ENCODE data around the gene CACNA1B.

CACNA1B gene

DNA sequence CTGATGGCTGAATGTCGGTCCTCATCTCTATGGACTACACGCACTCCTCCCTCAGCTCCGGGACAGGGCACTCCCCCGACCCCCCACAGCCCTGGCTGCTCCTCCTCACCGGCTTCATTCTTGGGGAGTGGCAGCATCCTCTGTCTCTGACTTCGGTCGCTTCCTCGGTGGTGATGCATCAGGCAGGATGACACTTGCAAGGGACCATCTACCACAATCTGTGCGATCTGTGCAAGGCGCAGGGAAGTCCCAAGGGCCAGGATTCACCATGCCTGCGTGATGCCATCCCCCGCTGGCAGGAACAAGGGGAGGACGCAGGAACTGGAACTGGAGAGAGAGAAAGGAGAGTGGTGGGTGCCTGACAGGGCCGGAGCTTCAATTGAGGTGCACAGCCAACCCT, 2.2 kb upstream of the CACNA1B start:
- POLR2A ChIA-PET = no interaction called here
- TF ChIP-seq ZNF384 (IDR thresholded peaks at IDR 0.05) (no peak), FOXM1 (IDR thresholded peaks at IDR 0.05; ENCODE audit: borderline replicate concordance) (no peak), TARDBP (IDR thresholded peaks at IDR 0.05) (no peak), HDGF (IDR thresholded peaks at IDR 0.05; ENCODE audit: borderline replicate concordance) (no peak)
- TF ChIP-seq, protein P1, sequence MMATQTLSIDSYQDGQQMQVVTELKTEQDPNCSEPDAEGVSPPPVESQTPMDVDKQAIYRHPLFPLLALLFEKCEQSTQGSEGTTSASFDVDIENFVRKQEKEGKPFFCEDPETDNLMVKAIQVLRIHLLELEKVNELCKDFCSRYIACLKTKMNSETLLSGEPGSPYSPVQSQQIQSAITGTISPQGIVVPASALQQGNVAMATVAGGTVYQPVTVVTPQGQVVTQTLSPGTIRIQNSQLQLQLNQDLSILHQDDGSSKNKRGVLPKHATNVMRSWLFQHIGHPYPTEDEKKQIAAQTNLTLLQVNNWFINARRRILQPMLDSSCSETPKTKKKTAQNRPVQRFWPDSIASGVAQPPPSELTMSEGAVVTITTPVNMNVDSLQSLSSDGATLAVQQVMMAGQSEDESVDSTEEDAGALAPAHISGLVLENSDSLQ (IDR thresholded peaks at IDR 0.05) = no peak
- CTCF ChIA-PET = no interaction called here
- DNase-seq (ENCODE audit: extremely low spot score) = no peak

DNA sequence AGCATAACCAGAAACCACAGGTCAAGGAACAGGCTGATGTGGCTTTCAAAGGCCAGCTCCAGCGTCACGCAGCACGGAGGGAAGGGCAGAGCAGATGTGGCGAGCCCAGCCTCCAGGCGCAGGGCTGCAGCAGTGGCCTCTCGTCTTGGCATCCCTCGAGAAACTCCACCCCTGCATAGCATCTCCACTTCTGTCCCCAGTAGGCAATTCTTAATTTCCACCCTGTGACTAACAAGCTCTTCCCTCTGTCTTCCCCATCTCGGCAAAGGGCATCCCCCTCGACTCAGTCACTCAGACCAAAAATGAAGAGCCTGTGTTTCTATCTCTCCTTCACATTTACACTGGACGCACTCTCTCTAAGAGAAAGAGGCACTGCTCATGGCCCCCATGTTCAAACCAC, 1.7 kb upstream of the CACNA1B start:
- TF ChIP-seq CTBP1 (IDR thresholded peaks at IDR 0.05; ENCODE audit: borderline replicate concordance) (no peak), ELF4 (IDR thresholded peaks at IDR 0.05) (no peak), BHLHE40 (IDR thresholded peaks at IDR 0.05; ENCODE audit: borderline replicate concordance) (no peak), TARDBP (IDR thresholded peaks at IDR 0.05) (no peak), HDGF (IDR thresholded peaks at IDR 0.05; ENCODE audit: borderline replicate concordance) (no peak), L3MBTL2 (conservative IDR thresholded peaks at IDR 0.05) (no peak), LEF1 (IDR thresholded peaks at IDR 0.05; ENCODE audit: borderline replicate concordance) (no peak), FOXM1 (IDR thresholded peaks at IDR 0.05; ENCODE audit: borderline replicate concordance) (no peak)
- no peak for DNase-seq (ENCODE audit: extremely low spot score)
- CTCF ChIA-PET = no interaction called here
- POLR2A ChIA-PET = no interaction called here

DNA sequence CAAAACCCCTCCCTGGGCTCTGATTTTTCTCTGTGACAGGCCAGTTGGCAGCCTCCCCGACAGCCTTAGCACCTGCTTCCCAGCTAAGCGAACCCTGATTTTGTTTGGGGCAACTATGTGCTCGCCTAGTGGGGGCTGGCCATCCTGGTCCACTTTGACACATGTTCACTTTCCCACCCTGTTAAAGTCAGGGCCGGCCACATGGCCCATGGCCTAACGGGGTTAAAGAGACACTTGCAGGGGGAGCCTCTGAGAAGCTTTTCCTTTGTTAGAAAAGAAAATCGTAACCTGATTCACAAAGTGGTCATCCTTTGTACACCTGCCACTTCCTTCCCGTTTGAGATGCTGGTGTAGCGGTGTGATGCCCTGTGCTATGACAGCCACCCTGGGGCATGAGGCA, 1.3 kb upstream of the CACNA1B start:
- no peak for TF ChIP-seq ELF4 (IDR thresholded peaks at IDR 0.05)
- TF ChIP-seq, protein P1 (IDR thresholded peaks at IDR 0.05) = no peak
- TF ChIP-seq HDGF (IDR thresholded peaks at IDR 0.05; ENCODE audit: borderline replicate concordance) = no peak
- no peak for TF ChIP-seq ARNT (IDR thresholded peaks at IDR 0.05)
- TF ChIP-seq FOXM1 (IDR thresholded peaks at IDR 0.05; ENCODE audit: borderline replicate concordance) = no peak
- no peak for TF ChIP-seq BHLHE40 (IDR thresholded peaks at IDR 0.05; ENCODE audit: borderline replicate concordance)
- no peak for TF ChIP-seq NFRKB (IDR thresholded peaks at IDR 0.05)
- no peak for TF ChIP-seq ZNF384 (IDR thresholded peaks at IDR 0.05)
- no peak for TF ChIP-seq SUZ12 (IDR thresholded peaks at IDR 0.05)
- no peak for TF ChIP-seq L3MBTL2 (conservative IDR thresholded peaks at IDR 0.05)
- no peak for TF ChIP-seq FOXK2 (IDR thresholded peaks at IDR 0.05)
- no peak for TF ChIP-seq LEF1 (IDR thresholded peaks at IDR 0.05; ENCODE audit: borderline replicate concordance)
- no peak for TF ChIP-seq TARDBP (IDR thresholded peaks at IDR 0.05)
- TF ChIP-seq SP1 (IDR thresholded peaks at IDR 0.05) = no peak
- no peak for TF ChIP-seq CTBP1 (IDR thresholded peaks at IDR 0.05; ENCODE audit: borderline replicate concordance)
- TF ChIP-seq FOXA1 (IDR thresholded peaks at IDR 0.05) = no peak
- ChIA-PET POLR2A (no interaction called here), CTCF (no interaction called here)
- no peak for DNase-seq (ENCODE audit: extremely low spot score)

DNA sequence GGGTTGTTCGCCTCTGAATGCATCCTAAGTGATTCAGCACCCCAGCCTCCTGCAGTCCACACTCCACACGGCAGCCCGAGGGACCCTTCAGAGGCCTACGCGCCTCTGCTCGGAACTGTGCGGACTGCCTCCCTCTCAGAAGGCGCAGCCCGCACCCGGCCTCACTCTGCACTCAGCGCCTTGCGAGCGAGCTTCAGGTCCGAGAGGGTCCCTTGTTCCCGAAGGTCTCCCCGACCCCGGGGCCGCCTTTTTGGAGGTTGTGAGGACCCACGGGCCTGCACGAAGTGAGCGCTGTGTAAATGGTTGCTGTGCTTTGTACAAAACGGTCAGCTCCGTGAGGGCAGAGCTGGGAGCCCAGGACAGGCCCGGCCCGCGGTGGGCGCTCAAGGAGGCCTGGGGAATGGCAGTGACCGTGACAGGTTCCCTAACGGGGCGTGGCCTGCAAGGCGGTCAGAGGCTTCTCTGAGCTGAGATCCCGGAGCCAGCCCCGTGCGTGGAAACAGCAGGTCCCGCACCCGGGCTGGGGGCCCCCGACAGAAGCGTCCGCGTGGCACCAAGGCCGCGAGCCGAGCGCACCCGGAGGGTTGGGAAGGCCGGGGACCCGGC, 698 bp upstream of the CACNA1B start:
- TF ChIP-seq FOXM1 (IDR thresholded peaks at IDR 0.05; ENCODE audit: borderline replicate concordance) (no peak), BHLHE40 (IDR thresholded peaks at IDR 0.05; ENCODE audit: borderline replicate concordance) (no peak), L3MBTL2 (conservative IDR thresholded peaks at IDR 0.05) (no peak)
- CTCF ChIA-PET = no interaction called here
- no peak for DNase-seq (ENCODE audit: extremely low spot score)
- POLR2A ChIA-PET = no interaction called here

DNA sequence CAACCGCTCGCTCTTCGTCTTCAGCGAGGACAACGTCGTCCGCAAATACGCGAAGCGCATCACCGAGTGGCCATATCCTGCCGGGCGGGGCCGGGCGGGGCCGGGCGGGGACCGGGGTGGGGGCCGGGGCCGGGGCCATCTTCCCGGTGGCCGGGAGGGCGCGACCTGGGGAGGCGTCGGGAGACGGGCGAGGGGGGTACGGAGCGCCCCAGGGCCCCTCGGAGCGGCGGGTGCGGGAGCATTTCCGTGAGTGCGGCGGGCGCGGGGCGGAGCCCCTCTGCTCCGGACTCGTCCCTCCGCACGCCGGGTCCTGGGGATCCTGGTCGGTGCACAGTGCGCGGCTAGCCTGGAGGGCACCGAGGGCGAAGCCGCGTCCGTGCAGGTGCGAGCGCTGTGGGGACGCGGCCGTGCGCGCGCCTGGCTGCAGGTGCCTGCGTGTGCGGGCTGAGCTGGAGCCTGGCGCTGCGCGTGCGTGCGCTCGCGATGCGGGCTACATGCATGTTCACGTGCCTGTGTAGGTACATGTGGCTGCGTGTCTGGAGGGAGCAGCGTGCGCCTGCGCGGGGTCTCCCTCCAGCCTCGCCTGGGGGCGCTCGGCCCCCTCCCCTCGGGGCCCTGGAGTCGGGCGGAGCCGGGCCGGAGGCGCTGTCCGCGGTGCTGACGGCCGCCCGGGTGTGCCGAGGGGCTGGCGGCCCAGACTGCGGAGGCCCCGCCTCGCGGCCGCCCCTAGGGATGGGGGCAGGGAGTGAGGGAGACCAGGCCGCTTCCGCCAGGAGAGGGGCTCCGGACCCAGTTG, 762 bp downstream of the CACNA1B start:
- ChIA-PET POLR2A (no interaction called here), CTCF (no interaction called here)
- peak; percentile 83 for DNase-seq (ENCODE audit: extremely low spot score)
- TF ChIP-seq NFRKB (IDR thresholded peaks at IDR 0.05) = no peak
- TF ChIP-seq ZNF384 (IDR thresholded peaks at IDR 0.05) = no peak
- TF ChIP-seq LEF1 (IDR thresholded peaks at IDR 0.05; ENCODE audit: borderline replicate concordance) = no peak
- TF ChIP-seq FOXK2 (IDR thresholded peaks at IDR 0.05) = no peak
- no peak; the same call in 1 of the 2 replicates for TF ChIP-seq CTBP1 (IDR thresholded peaks at IDR 0.05; ENCODE audit: borderline replicate concordance)
- TF ChIP-seq BHLHE40 (IDR thresholded peaks at IDR 0.05; ENCODE audit: borderline replicate concordance) = no peak
- TF ChIP-seq ARNT (IDR thresholded peaks at IDR 0.05) = no peak
- no peak for TF ChIP-seq ELF4 (IDR thresholded peaks at IDR 0.05)
- TF ChIP-seq L3MBTL2 (conservative IDR thresholded peaks at IDR 0.05) = no peak
- no peak for TF ChIP-seq HDGF (IDR thresholded peaks at IDR 0.05; ENCODE audit: borderline replicate concordance)
- TF ChIP-seq SP1 (IDR thresholded peaks at IDR 0.05) = no peak
- no peak for TF ChIP-seq SUZ12 (IDR thresholded peaks at IDR 0.05)
- TF ChIP-seq TARDBP (IDR thresholded peaks at IDR 0.05) = no peak
- TF ChIP-seq, protein P1 (IDR thresholded peaks at IDR 0.05) = no peak
- no peak for TF ChIP-seq FOXA1 (IDR thresholded peaks at IDR 0.05)
- TF ChIP-seq FOXM1 (IDR thresholded peaks at IDR 0.05; ENCODE audit: borderline replicate concordance) = no peak

DNA sequence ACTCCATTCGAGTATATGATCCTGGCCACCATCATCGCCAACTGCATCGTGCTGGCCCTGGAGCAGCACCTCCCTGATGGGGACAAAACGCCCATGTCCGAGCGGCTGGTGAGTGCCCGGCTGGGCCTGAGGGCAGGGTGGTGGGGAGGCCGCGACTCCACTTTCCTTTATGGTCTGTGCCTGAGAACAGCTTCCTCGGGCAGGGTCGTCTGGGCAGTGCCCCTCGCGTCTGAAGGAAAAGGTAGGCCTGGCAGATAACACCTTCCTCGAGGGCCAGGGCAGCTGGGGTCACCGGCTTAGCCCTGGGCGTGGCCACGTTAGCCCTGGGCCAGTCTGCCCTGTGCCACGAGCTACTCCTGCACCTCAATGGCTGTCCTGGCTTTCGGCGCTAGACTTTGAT, 1.5 kb downstream of the CACNA1B start:
- TF ChIP-seq FOXA1 (IDR thresholded peaks at IDR 0.05) = no peak
- no peak for TF ChIP-seq SUZ12 (IDR thresholded peaks at IDR 0.05)
- no peak for TF ChIP-seq NFRKB (IDR thresholded peaks at IDR 0.05)
- no peak for TF ChIP-seq ELF4 (IDR thresholded peaks at IDR 0.05)
- no peak for TF ChIP-seq ZNF384 (IDR thresholded peaks at IDR 0.05)
- TF ChIP-seq ARNT (IDR thresholded peaks at IDR 0.05) = no peak
- no peak for TF ChIP-seq CTBP1 (IDR thresholded peaks at IDR 0.05; ENCODE audit: borderline replicate concordance)
- no peak for TF ChIP-seq FOXM1 (IDR thresholded peaks at IDR 0.05; ENCODE audit: borderline replicate concordance)
- TF ChIP-seq FOXK2 (IDR thresholded peaks at IDR 0.05) = no peak
- no peak for TF ChIP-seq BHLHE40 (IDR thresholded peaks at IDR 0.05; ENCODE audit: borderline replicate concordance)
- TF ChIP-seq TARDBP (IDR thresholded peaks at IDR 0.05) = no peak
- TF ChIP-seq L3MBTL2 (conservative IDR thresholded peaks at IDR 0.05) = no peak
- TF ChIP-seq SP1 (IDR thresholded peaks at IDR 0.05) = no peak
- TF ChIP-seq HDGF (IDR thresholded peaks at IDR 0.05; ENCODE audit: borderline replicate concordance) = no peak
- TF ChIP-seq, protein P1 (IDR thresholded peaks at IDR 0.05) = no peak
- no peak for TF ChIP-seq LEF1 (IDR thresholded peaks at IDR 0.05; ENCODE audit: borderline replicate concordance)
- ChIA-PET POLR2A (no interaction called here), CTCF (no interaction called here)
- DNase-seq (ENCODE audit: extremely low spot score) = no peak

Measured in HEK293T (cell line).